HepG2 (cell line): ENCODE results near the gene UAP1L1. TPM values are rescaled to one million over a fixed set of nuclear protein-coding genes. Genes with fewer than 3 reads are reported as not detected.
A peak's percentile ranks its signal among the peaks of the same experiment; 100 is the strongest.

Source experiments
- GLMP ChIP-seq: sonication (generic); formaldehyde crosslinking; IDR thresholded peaks from 2 replicates; pipeline ENCODE4 v1.9.0; 2021; ENCODE audit warnings: missing genetic modification reagents, mild to moderate bottlenecking, borderline replicate concordance
- HNF4A ChIP-seq: sonication (generic); formaldehyde crosslinking; IDR thresholded peaks from 2 replicates; pipeline ENCODE4 v1.4.0; 2020; ENCODE audit warnings: missing genetic modification reagents
- MED1 ChIP-seq: sonication (generic); formaldehyde crosslinking; IDR thresholded peaks from 2 replicates; pipeline ENCODE4 v1.4.0; 2020; ENCODE audit warnings: missing genetic modification reagents
- NPAS2 ChIP-seq: sonication (generic); formaldehyde crosslinking; IDR thresholded peaks from 2 replicates; pipeline ENCODE4 v1.8.0; 2022; ENCODE audit warnings: mild to moderate bottlenecking, missing genetic modification reagents, borderline replicate concordance
- ONECUT2 ChIP-seq: sonication (generic); formaldehyde crosslinking; IDR thresholded peaks from 2 replicates; pipeline ENCODE4 v1.4.0; 2020; ENCODE audit warnings: missing genetic modification reagents
- RAD51 ChIP-seq: fragments of 450-650 bp; IDR thresholded peaks from 2 replicates; pipeline ENCODE4 v1.6.1; 2016; ENCODE audit warnings: borderline replicate concordance
- RNF219 ChIP-seq: sonication (generic); formaldehyde crosslinking; IDR thresholded peaks from 2 replicates; pipeline ENCODE4 v1.5.0; 2020; ENCODE audit warnings: mild to moderate bottlenecking, missing genetic modification reagents
- RXRB ChIP-seq: IDR thresholded peaks from 2 replicates; pipeline ENCODE4 v1.6.1; 2016; ENCODE audit warnings: borderline replicate concordance, missing genetic modification reagents, missing compliant biosample characterization
- SRF ChIP-seq: IDR thresholded peaks from 2 replicates; pipeline ENCODE4 v1.6.1; 2011; ENCODE audit warnings: mild to moderate bottlenecking, low read depth, low read length, moderate library complexity
- YEATS2 ChIP-seq: sonication (generic); formaldehyde crosslinking; IDR thresholded peaks from 2 replicates; pipeline ENCODE4 v1.4.0; 2020; ENCODE audit warnings: missing genetic modification reagents, borderline replicate concordance
- ZFP37 ChIP-seq: sonication (generic); formaldehyde crosslinking; IDR thresholded peaks from 2 replicates; pipeline ENCODE4 v1.4.0; 2020; ENCODE audit warnings: missing genetic modification reagents, borderline replicate concordance
- ZNF280B ChIP-seq: sonication (generic); formaldehyde crosslinking; IDR thresholded peaks from 2 replicates; pipeline ENCODE4 v1.5.0; 2020; ENCODE audit warnings: missing genetic modification reagents, mild to moderate bottlenecking, borderline replicate concordance
- ZNF317 ChIP-seq: sonication (generic); formaldehyde crosslinking; IDR thresholded peaks from 2 replicates; pipeline ENCODE4 v1.5.0; 2020; ENCODE audit warnings: mild to moderate bottlenecking, missing genetic modification reagents
- ZNF510 ChIP-seq: sonication (generic); formaldehyde crosslinking; IDR thresholded peaks from 2 replicates; pipeline ENCODE4 v1.4.0; 2020; ENCODE audit warnings: low read depth, mild to moderate bottlenecking, missing genetic modification reagents
- ZNF512 ChIP-seq: sonication (generic); formaldehyde crosslinking; IDR thresholded peaks from 2 replicates; pipeline ENCODE4 v1.4.0; 2020; ENCODE audit warnings: mild to moderate bottlenecking, missing genetic modification reagents
- ZNF572 ChIP-seq: sonication (generic); formaldehyde crosslinking; IDR thresholded peaks from 2 replicates; pipeline ENCODE4 v1.5.1; 2020; ENCODE audit warnings: mild to moderate bottlenecking, missing genetic modification reagents
- ZNF678 ChIP-seq: sonication (generic); formaldehyde crosslinking; IDR thresholded peaks from 2 replicates; pipeline ENCODE4 v1.4.0; 2020; ENCODE audit warnings: mild to moderate bottlenecking, missing genetic modification reagents
- polyA plus RNA-seq, 8 experiments: library from polyadenylated mRNA; depleted of rRNA in 3 of 8; stranded (reverse) in 7 of 8; unstranded in 1 of 8; fragments of >200 nt; fragmentation: Illumina TruSeq in 4 of 8; extraction: Trizol in 4 of 8; gene quantifications; 2 replicates each; pipeline versions ENCODE4 v1.2.1 to v1.2.3, GENCODE V29; 2011 to 2016; ENCODE audit warnings: low read depth in 4 of 8, missing spikeins in 1 of 8, mixed read lengths in 1 of 8; ENCODE audit not compliant: insufficient read depth in 1 of 8
- total RNA-seq, 5 experiments: library from RNA; depleted of rRNA; stranded (reverse); fragments of >200 nt; fragmentation: Illumina TruSeq; extraction: Trizol; gene quantifications; 2 replicates each; pipeline ENCODE4 v1.2.3, GENCODE V29; 2016; ENCODE audit warnings: low read depth in 1 of 5
- TF ChIP-seq, protein P1 (sequence below): sonication (generic); formaldehyde crosslinking; IDR thresholded peaks from 2 replicates; pipeline ENCODE4 v1.8.0; 2022; ENCODE audit warnings: missing genetic modification reagents, mild to moderate bottlenecking, moderate library complexity, borderline replicate concordance

The UAP1L1 gene
- total and polyA plus RNA-seq, 2 of the 13 experiments (the other 11 are each of a cell fraction or from before 2014, with no cell fraction given) = 5.4 to 6.4 TPM

- no peak for TF ChIP-seq RNF219 (CRISPR knock-in tag)
- TF ChIP-seq ZNF572 (CRISPR knock-in tag) = 0 out of 2 replicates have a peak, but pooled peaks have one; percentile 10
- no peak for TF ChIP-seq ONECUT2 (CRISPR knock-in tag)
- no peak for TF ChIP-seq ZNF317 (CRISPR knock-in tag)
- TF ChIP-seq RXRB (CRISPR knock-in tag) = 0 out of 2 replicates have a peak, but pooled peaks have one; percentile 11
- no peak for TF ChIP-seq ZNF678 (CRISPR knock-in tag)
- no peak for TF ChIP-seq ZNF510 (CRISPR knock-in tag)
- no peak for TF ChIP-seq SRF
- no peak for TF ChIP-seq RAD51
- no peak for TF ChIP-seq GLMP (CRISPR knock-in tag)
- no peak for TF ChIP-seq ZFP37 (CRISPR knock-in tag)
- no peak for TF ChIP-seq YEATS2 (CRISPR knock-in tag)
- TF ChIP-seq NPAS2 = no peak
- TF ChIP-seq MED1 (CRISPR knock-in tag) = 0 out of 2 replicates have a peak, but pooled peaks have one; percentile 13
- no peak for TF ChIP-seq ZNF512
- TF ChIP-seq ZNF280B (CRISPR knock-in tag) = peak; percentile 36; the same call in 1 of the 2 replicates
- TF ChIP-seq HNF4A (CRISPR knock-in tag) = no peak
- TF ChIP-seq, protein P1, sequence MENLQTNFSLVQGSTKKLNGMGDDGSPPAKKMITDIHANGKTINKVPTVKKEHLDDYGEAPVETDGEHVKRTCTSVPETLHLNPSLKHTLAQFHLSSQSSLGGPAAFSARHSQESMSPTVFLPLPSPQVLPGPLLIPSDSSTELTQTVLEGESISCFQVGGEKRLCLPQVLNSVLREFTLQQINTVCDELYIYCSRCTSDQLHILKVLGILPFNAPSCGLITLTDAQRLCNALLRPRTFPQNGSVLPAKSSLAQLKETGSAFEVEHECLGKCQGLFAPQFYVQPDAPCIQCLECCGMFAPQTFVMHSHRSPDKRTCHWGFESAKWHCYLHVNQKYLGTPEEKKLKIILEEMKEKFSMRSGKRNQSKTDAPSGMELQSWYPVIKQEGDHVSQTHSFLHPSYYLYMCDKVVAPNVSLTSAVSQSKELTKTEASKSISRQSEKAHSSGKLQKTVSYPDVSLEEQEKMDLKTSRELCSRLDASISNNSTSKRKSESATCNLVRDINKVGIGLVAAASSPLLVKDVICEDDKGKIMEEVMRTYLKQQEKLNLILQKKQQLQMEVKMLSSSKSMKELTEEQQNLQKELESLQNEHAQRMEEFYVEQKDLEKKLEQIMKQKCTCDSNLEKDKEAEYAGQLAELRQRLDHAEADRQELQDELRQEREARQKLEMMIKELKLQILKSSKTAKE (CRISPR knock-in tag) = no peak
These were observed 48.0 kb upstream of the UAP1L1 start (continued) for GRCh38 chr9:137029058-137029936.
